CD4-positive, alpha-beta T cell treated with Interleukin-15 for 4 hours (primary cell): Measurements from ENCODE around the gene MT1A.

ENCODE experiments used
- DNase-seq: peaks from one replicate; pipeline ENCODE4 v3.0.0-alpha.2; 2020; ENCODE audit warnings: low spot score

Gene MT1A

GRCh38 chr16:56631197-56631596 is 7.3 kb upstream of the MT1A start:
- no peak for DNase-seq

- no peak for DNase-seq
These were observed 6.7 kb upstream of the MT1A start for GRCh38 chr16:56631832-56632155.

- no peak for DNase-seq
These were observed 6.2 kb upstream of the MT1A start, which contains the start of gene MT1M for GRCh38 chr16:56632156-56632847. TSS of gene MT1M (plus strand) at chr16:56632659. CDS start at chr16:56632732, 73 bp downstream.

- DNase-seq: no peak
These were observed 5.6 kb upstream of the MT1A start for GRCh38 chr16:56632848-56633365.

- no peak for DNase-seq
These were observed 4.9 kb upstream of the MT1A start for GRCh38 chr16:56633535-56633934.

GRCh38 chr16:56634715-56635440 is 3.6 kb upstream of the MT1A start:
- DNase-seq: no peak

- DNase-seq: no peak
These were observed 3.0 kb upstream of the MT1A start for GRCh38 chr16:56635441-56635967.

GRCh38 chr16:56636616-56637413 is 1.7 kb upstream of the MT1A start:
- no peak for DNase-seq

- DNase-seq: no peak
These were observed 579 bp downstream of the MT1A start for GRCh38 chr16:56639045-56639444.

GRCh38 chr16:56640076-56640475 is 1.6 kb downstream of the MT1A start:
- no peak for DNase-seq

- no peak for DNase-seq
These were observed 2.7 kb downstream of the MT1A start for GRCh38 chr16:56641166-56641565.

GRCh38 chr16:56643080-56643778 is 4.8 kb downstream of the MT1A start:
- peak; percentile 76 for DNase-seq

- DNase-seq: no peak
These were observed 5.4 kb downstream of the MT1A start for GRCh38 chr16:56643833-56644232.

- no peak for DNase-seq
These were observed 6.8 kb downstream of the MT1A start for GRCh38 chr16:56645311-56645710.

- no peak for DNase-seq
These were observed 7.4 kb downstream of the MT1A start for GRCh38 chr16:56645838-56646237.

GRCh38 chr16:56647641-56648431 is 9.4 kb downstream of the MT1A start:
- DNase-seq: no peak

GRCh38 chr16:56649271-56649670 is 10.8 kb downstream of the MT1A start:
- no peak for DNase-seq

- DNase-seq: no peak
These were observed 11.4 kb downstream of the MT1A start for GRCh38 chr16:56649820-56650219.

GRCh38 chr16:56651586-56651985 is 13.1 kb downstream of the MT1A start, which contains the start of gene MT1B:
TSS of gene MT1B (plus strand) at chr16:56651886. CDS start at chr16:56651954, 68 bp downstream.
- DNase-seq: no peak

- DNase-seq: no peak
These were observed 14.1 kb downstream of the MT1A start for GRCh38 chr16:56652600-56652999.

- DNase-seq: no peak
These were observed 14.8 kb downstream of the MT1A start for GRCh38 chr16:56653218-56653617.
